CD4-positive, alpha-beta T cell (primary cell): Measurements from ENCODE around the gene HSF4. TPM values are rescaled to one million over a fixed set of nuclear protein-coding genes. Genes with fewer than 3 reads are reported as not detected.

Source experiments
- ATAC-seq: fragments of 200-7000 bp; cut with Tn5 transposase; one replicate; pipeline ENCODE4 v1.10.0; 2022; ENCODE audit warnings: mild to moderate bottlenecking; ENCODE audit not compliant: poor library complexity
- CTCF ChIA-PET: fragments of 350-600 bp; sonication (Branson Sonifier 250); formaldehyde crosslinking; loops from one replicate; lab custom pipeline; 2021; ENCODE audit warnings: antibody characterized with exemption, inconsistent platforms; lab: Charles Lee
- POLR2A ChIA-PET: fragments of 350-600 bp; sonication (Branson Sonifier 250); formaldehyde crosslinking; loops from one replicate; lab custom pipeline; 2021; ENCODE audit warnings: antibody characterized with exemption, inconsistent platforms; lab: Charles Lee
- DNase-seq, 14 experiments: peaks; one replicate each; pipeline ENCODE4 v3.0.0-alpha.2; 2013 to 2020; ENCODE audit warnings: mixed read lengths in 2 of 14
- H3K27ac ChIP-seq, 2 donors: one replicate each; pipeline versions ENCODE4 v1.5.1 to v1.7.0; 2013; ENCODE audit warnings: low read length in 2 of 2, low read depth in 1 of 2, mild to moderate bottlenecking in 1 of 2
- H3K27me3 ChIP-seq, 2 experiments: 1 replicate in 1 of 2; 2 replicates in 1 of 2; pipeline versions ENCODE4 v1.6.1 to v1.7.0; 2013; ENCODE audit warnings: low read length in 2 of 2, control low read depth in 1 of 2, mild to moderate bottlenecking in 1 of 2, moderate library complexity in 1 of 2; ENCODE audit not compliant: insufficient read depth in 2 of 2, control insufficient read depth in 1 of 2
- H3K36me3 ChIP-seq: one replicate; pipeline ENCODE4 v1.6.1; 2013; ENCODE audit warnings: low read length, control low read depth; ENCODE audit not compliant: insufficient read depth
- H3K4me1 ChIP-seq: one replicate; pipeline ENCODE4 v1.6.1; 2013; ENCODE audit warnings: low read length, control low read depth; ENCODE audit not compliant: insufficient read depth
- H3K4me3 ChIP-seq: one replicate; pipeline ENCODE4 v1.5.1; 2013; ENCODE audit warnings: mild to moderate bottlenecking, low read length, moderate library complexity
- H3K9me3 ChIP-seq, 2 experiments: 1 replicate in 1 of 2; 2 replicates in 1 of 2; pipeline versions ENCODE4 v1.6.1 to v1.7.0; 2013; ENCODE audit warnings: low read length in 2 of 2, mild to moderate bottlenecking in 2 of 2, control low read depth in 1 of 2, moderate library complexity in 1 of 2; ENCODE audit not compliant: control insufficient read depth in 1 of 2, insufficient read depth in 1 of 2
- H3K27ac Mint-ChIP-seq: one replicate; pipeline ENCODE4 v1.8.0; 2020; ENCODE audit warnings: mixed read lengths
- H3K27me3 Mint-ChIP-seq: one replicate; pipeline ENCODE4 v1.8.0; 2021; ENCODE audit warnings: mixed read lengths
- H3K36me3 Mint-ChIP-seq: one replicate; pipeline ENCODE4 v1.8.0; 2021; ENCODE audit warnings: low read depth, mixed read lengths
- H3K4me1 Mint-ChIP-seq: one replicate; pipeline ENCODE4 v1.8.0; 2021; ENCODE audit warnings: low read depth, mixed read lengths
- H3K4me3 Mint-ChIP-seq: one replicate; pipeline ENCODE4 v1.8.0; 2020; ENCODE audit warnings: mild to moderate bottlenecking, mixed read lengths
- H3K9me3 Mint-ChIP-seq: one replicate; pipeline ENCODE4 v1.8.0; 2020; ENCODE audit warnings: mixed read lengths
- CTCF ChIP-seq: fragments of 200-600 bp; IDR thresholded peaks from one replicate; pipeline ENCODE4 v1.8.0; 2022; ENCODE audit warnings: antibody characterized with exemption, mild to moderate bottlenecking
- intact Hi-C, 2 experiments: fragments of 100-400 bp; cut with DNase I in 1 of 2; cut with micrococcal nuclease in 1 of 2; formaldehyde crosslinking; loops; one replicate each; pipeline versions ENCODE4 v1.15.1 to v1.9.0; 2023 to 2025; cut with DNase I, micrococcal nuclease
- total RNA-seq, 174 experiments: library from RNA in 2 of 174; stranded (reverse) in 2 of 174; gene quantifications; one replicate each; pipeline ENCODE4 v1.2.3 and lab custom pipeline; 2021 to 2026

HSF4 gene
- total RNA-seq, 2 experiments from 2014 or later = 19.7 to 26.1 TPM

GRCh38 chr16:67183627-67184452 lies 19.3 kb downstream of the HSF4 start, which contains the start of gene MATCAP1:
Gene MATCAP1 (minus strand): TSS chr16:67183963. CDS start chr16:67180610, 3,353 bp downstream.
- Histone ChIP-seq H3K36me3 (no peaks in the 10 kb centered on the region), H3K4me1 (peaks cover 26% of the 10 kb centered on the region), H3K27me3 (peaks cover 0 to 6% of the 10 kb centered on the region in 2 experiments), H3K27ac (peak within 1 kb of the TSS; percentile 87 to 89), H3K9me3 (no peaks in the 10 kb centered on the region), H3K4me3 (peak within 1 kb of the TSS; percentile 86)
- intact Hi-C loops = loop anchor here (2.0 to 10.0 kb wide), 5 partner anchors 21 to 237 kb away; partner anchors contain the start of gene PHAF1 (in 1 of the 2)
- peak within 1 kb of the TSS; percentile 94 for H3K4me3 Mint-ChIP-seq
- CTCF ChIA-PET = interaction anchor here (1.0 to 2.5 kb wide), 5 partner anchors 24 to 230 kb away, joined by 3 to 16 read pairs (median 5); partner anchors contain the start of genes FBXL8 and TRADD
- DNase-seq = peak; percentile 83 to 98 (median 89)
- no peaks in the 10 kb centered on the region for H3K36me3 Mint-ChIP-seq
- H3K9me3 Mint-ChIP-seq = no peaks in the 10 kb centered on the region
- TF ChIP-seq CTCF = no peak
- H3K27ac Mint-ChIP-seq = peak within 1 kb of the TSS; percentile 90
- peak; percentile 94 for ATAC-seq
- H3K27me3 Mint-ChIP-seq = peaks cover 3% of the 10 kb centered on the region
- POLR2A ChIA-PET = interaction anchor here (0.6 to 5.2 kb wide), 8 partner anchors 9 to 249 kb away, joined by 3 to 51 read pairs (median 6); partner anchors contain the start of genes CIAO2B, E2F4, FBXL8 and TMEM208
- peaks cover 15% of the 10 kb centered on the region for H3K4me1 Mint-ChIP-seq

GRCh38 chr16:67184453-67184994 lies 20.0 kb downstream of the HSF4 start:
- CTCF ChIA-PET = interaction anchor here (0.6 to 2.5 kb wide), 19 partner anchors 9 to 236 kb away, joined by 3 to 20 read pairs (median 5); partner anchors contain the start of genes B3GNT9, FBXL8, TMEM208 and TRADD
- no peaks in the 10 kb centered on the region for H3K36me3 Mint-ChIP-seq
- H3K27me3 Mint-ChIP-seq = no peaks in the 10 kb centered on the region
- Histone ChIP-seq H3K4me1 (peaks cover 26% of the 10 kb centered on the region), H3K4me3 (peak overlapping the region; percentile 86), H3K27me3 (peaks cover 0 to 3% of the 10 kb centered on the region in 2 experiments), H3K9me3 (no peaks in the 10 kb centered on the region), H3K27ac (no peak overlapping the region), H3K36me3 (no peaks in the 10 kb centered on the region)
- POLR2A ChIA-PET = interaction anchor here (0.6 to 5.2 kb wide), 10 partner anchors 8 to 313 kb away, joined by 3 to 51 read pairs (median 5); partner anchors contain the start of genes E2F4, FBXL8, TMEM208 and TRADD
- peaks cover 13% of the 10 kb centered on the region for H3K4me1 Mint-ChIP-seq
- no peak for TF ChIP-seq CTCF
- peak overlapping the region; percentile 90 for H3K27ac Mint-ChIP-seq
- ATAC-seq (peak; percentile 2), DNase-seq (peak in 2 of 14 experiments; percentile 35 to 78)
- intact Hi-C loops = loop anchor here (2.0 to 10.0 kb wide), 3 partner anchors 77 to 238 kb away; partner anchors contain the start of gene PHAF1 (in 1 of the 2)
- peak overlapping the region; percentile 94 for H3K4me3 Mint-ChIP-seq
- H3K9me3 Mint-ChIP-seq = no peaks in the 10 kb centered on the region
